Caco-2 (cell line): ENCODE data around the gene IL17RC. TPM values are rescaled to one million over a fixed set of nuclear protein-coding genes. Genes with fewer than 3 reads are reported as not detected.
"Not testable (repeated sequence)": the region's sequence is repeated elsewhere in the genome, so short reads cannot be mapped to it uniquely, and the experiment has no call there.

Experiments used
- BruUV-seq: library from RNA; stranded (reverse); fragments of 400-500 nt; replicated peaks from 2 replicates; lab custom pipeline; 2021; lab: Mats Ljungman, UMichigan
- CTCF ChIA-PET: fragments of 300-600 bp; sonication (Branson Sonifier 250); formaldehyde crosslinking; loops from one replicate; lab custom pipeline; 2022; ENCODE audit warnings: antibody characterized with exemption; lab: Charles Lee
- POLR2A ChIA-PET: fragments of 300-600 bp; sonication (Branson Sonifier 250); formaldehyde crosslinking; loops from one replicate; lab custom pipeline; 2022; ENCODE audit warnings: antibody characterized with exemption; lab: Charles Lee
- DNase-seq, 2 experiments: peaks; one replicate each; pipeline versions ENCODE4 v3.0.0 to v3.0.0-alpha.2; 2020 to 2022
- H3K27me3 ChIP-seq: replicated peaks from 2 replicates; pipeline ENCODE4 v1.6.0; 2011; ENCODE audit warnings: low read length; ENCODE audit not compliant: control insufficient read depth, insufficient read depth
- H3K36me3 ChIP-seq: 2 replicates; pipeline ENCODE4 v1.5.1; 2011; ENCODE audit warnings: low read length; ENCODE audit not compliant: control insufficient read depth, insufficient read depth
- H3K4me1 ChIP-seq: fragments of 250-450 bp; sonication (Bioruptor Pico); 2 replicates; pipeline ENCODE4 v1.5.1; 2020; ENCODE audit warnings: mild to moderate bottlenecking
- H3K4me3 ChIP-seq: 2 replicates; pipeline ENCODE4 v1.5.1; 2011; ENCODE audit warnings: low read depth, mild to moderate bottlenecking, control low read depth, low read length
- H3K9me3 ChIP-seq: fragments of 250-450 bp; sonication (Bioruptor Pico); 2 replicates; pipeline ENCODE4 v1.5.1; 2020; ENCODE audit warnings: mild to moderate bottlenecking, moderate library complexity
- H3K27ac Mint-ChIP-seq: one replicate; pipeline ENCODE4 v1.8.0; 2022; ENCODE audit warnings: mixed read lengths; ENCODE audit not compliant: unreplicated experiment
- H3K27me3 Mint-ChIP-seq: one replicate; pipeline ENCODE4 v1.8.0; 2022; ENCODE audit warnings: mixed read lengths; ENCODE audit not compliant: insufficient read depth, unreplicated experiment
- H3K36me3 Mint-ChIP-seq: one replicate; pipeline ENCODE4 v1.8.0; 2022; ENCODE audit warnings: mild to moderate bottlenecking, mixed read lengths; ENCODE audit not compliant: insufficient read depth, unreplicated experiment
- H3K4me1 Mint-ChIP-seq: one replicate; pipeline ENCODE4 v1.8.0; 2022; ENCODE audit warnings: low read depth, mixed read lengths; ENCODE audit not compliant: unreplicated experiment
- H3K4me3 Mint-ChIP-seq: one replicate; pipeline ENCODE4 v1.8.0; 2022; ENCODE audit warnings: mild to moderate bottlenecking, moderate library complexity, mixed read lengths; ENCODE audit not compliant: unreplicated experiment
- H3K9me3 Mint-ChIP-seq: one replicate; pipeline ENCODE4 v1.8.0; 2022; ENCODE audit warnings: mixed read lengths; ENCODE audit not compliant: unreplicated experiment
- CTCF ChIP-seq, 2 experiments: fragments of 200-600 bp in 1 of 2; IDR thresholded peaks; 1 replicate in 1 of 2; 2 replicates in 1 of 2; pipeline versions ENCODE4 v1.5.1 to v1.8.0; 2011 to 2022; ENCODE audit warnings: antibody characterized with exemption in 1 of 2, control low read depth in 1 of 2, inconsistent platforms in 1 of 2, low read depth in 1 of 2, low read length in 1 of 2, mild to moderate bottlenecking in 1 of 2, moderate library complexity in 1 of 2; ENCODE audit not compliant: insufficient read depth in 1 of 2, severe bottlenecking in 1 of 2, unreplicated experiment in 1 of 2
- intact Hi-C: fragments of 100-400 bp; cut with micrococcal nuclease; formaldehyde crosslinking; loops from one replicate; pipeline ENCODE4 v1.10.0; 2022; ENCODE audit not compliant: unreplicated experiment
- total RNA-seq: library from RNA; stranded (reverse); gene quantifications from 2 replicates; pipeline ENCODE4 v1.2.3, GENCODE V29; 2022

The IL17RC gene
- total RNA-seq, 1 experiment from 2014 or later = 11.3 TPM

- BruUV-seq = no TSS peak
- no peak for DNase-seq
- Mint-ChIP-seq H3K4me1 (peaks cover 28% of the 10 kb centered on the region), H3K27me3 (no peaks in the 10 kb centered on the region), H3K27ac (peak overlapping the region; percentile 50), H3K9me3 (no peaks in the 10 kb centered on the region), H3K4me3 (peak overlapping the region; percentile 1), H3K36me3 (peaks cover 51% of the 10 kb centered on the region)
- Histone ChIP-seq H3K4me3 (no peak overlapping the region), H3K36me3 (no peaks in the 10 kb centered on the region), H3K9me3 (peaks cover 4% of the 10 kb centered on the region), H3K4me1 (peaks cover 69% of the 10 kb centered on the region), H3K27me3 (no peaks in the 10 kb centered on the region)
- intact Hi-C loops = loop anchor here (2.0 to 5.0 kb wide), 2 partner anchors 15 to 57 kb away; partner anchors contain the start of gene RPUSD3
- ChIA-PET CTCF (no interaction called here), POLR2A (no interaction called here)
- TF ChIP-seq CTCF (IDR thresholded peaks at IDR 0.05; ENCODE audit: insufficient read depth in 1 of 2, low read depth in 1 of 2, low read length in 1 of 2, severe bottlenecking in 1 of 2, unreplicated experiment in 1 of 2) = no peak
Observed at GRCh38 chr3:9899289-9899791, 17.6 kb upstream of the IL17RC start.

- H3K4me3 ChIP-seq, BruUV-seq, H3K27me3 Mint-ChIP-seq, H3K27me3 ChIP-seq, H3K9me3 Mint-ChIP-seq, intact Hi-C loops, H3K9me3 ChIP-seq, H3K36me3 ChIP-seq: not testable (repeated sequence)
- H3K4me1 Mint-ChIP-seq = peaks cover 24% of the 10 kb centered on the region
- H3K27ac Mint-ChIP-seq = peak overlapping the region; percentile 90
- peaks cover 47% of the 10 kb centered on the region for H3K36me3 Mint-ChIP-seq
- CTCF ChIA-PET = interaction anchor here (0.7 to 3.1 kb wide), 4 partner anchors 10 to 46 kb away, joined by 3 to 14 read pairs (median 6); partner anchors contain the start of gene JAGN1
- H3K4me3 Mint-ChIP-seq = peak overlapping the region; percentile 59
- peak; percentile 60 to 79 for DNase-seq
- POLR2A ChIA-PET = interaction anchor here (0.5 to 2.2 kb wide), 8 partner anchors 9 to 69 kb away, joined by 3 to 12 read pairs (median 3); partner anchors contain the start of gene JAGN1
- peaks cover 66% of the 10 kb centered on the region for H3K4me1 ChIP-seq
Observed at GRCh38 chr3:9900965-9901415, 15.9 kb upstream of the IL17RC start.

- intact Hi-C loops = loop anchor here (1.0 kb wide), 4 partner anchors 13 to 54 kb away; partner anchors contain the start of gene CRELD1
- POLR2A ChIA-PET = interaction anchor here (0.7 to 2.2 kb wide), 5 partner anchors 10 to 31 kb away, joined by 4 to 30 read pairs (median 12); partner anchors contain the start of genes CRELD1 and IL17RC
Observed at GRCh38 chr3:9901967-9902366, 14.9 kb upstream of the IL17RC start.

More at GRCh38 chr3:9901967-9902366, 14.9 kb upstream of the IL17RC start:
- no peak for DNase-seq
- H3K27ac Mint-ChIP-seq = peak overlapping the region; percentile 90
- peaks cover 4% of the 10 kb centered on the region for H3K9me3 ChIP-seq
- H3K9me3 Mint-ChIP-seq = no peaks in the 10 kb centered on the region
- H3K36me3 Mint-ChIP-seq = peaks cover 52% of the 10 kb centered on the region
- no peak for TF ChIP-seq CTCF (IDR thresholded peaks at IDR 0.05; ENCODE audit: insufficient read depth in 1 of 2, low read depth in 1 of 2, low read length in 1 of 2, severe bottlenecking in 1 of 2, unreplicated experiment in 1 of 2)
- peaks cover 23% of the 10 kb centered on the region for H3K4me1 Mint-ChIP-seq
- H3K4me1 ChIP-seq = peaks cover 56% of the 10 kb centered on the region
- no TSS peak for BruUV-seq
- H3K4me3 Mint-ChIP-seq = peak overlapping the region; percentile 94
- no peaks in the 10 kb centered on the region; the same call in none of the 2 replicates for H3K36me3 ChIP-seq
- no peaks in the 10 kb centered on the region for H3K27me3 Mint-ChIP-seq
- no peak overlapping the region for H3K4me3 ChIP-seq
- H3K27me3 ChIP-seq = no peaks in the 10 kb centered on the region
- CTCF ChIA-PET = interaction anchor here (0.7 to 3.1 kb wide), 5 partner anchors 14 to 45 kb away, joined by 3 to 14 read pairs (median 5); partner anchors contain the start of gene IL17RC
